ENCODE data around the gene FOSL1. TPM values are rescaled to one million over a fixed set of nuclear protein-coding genes. Genes with fewer than 3 reads are reported as not detected.

FOSL1 gene
- total and polyA plus RNA-seq, 2 of the 13 experiments (the other 11 are each of a cell fraction or from before 2014, with no cell fraction given) = 4.0 to 4.1 TPM

DNA sequence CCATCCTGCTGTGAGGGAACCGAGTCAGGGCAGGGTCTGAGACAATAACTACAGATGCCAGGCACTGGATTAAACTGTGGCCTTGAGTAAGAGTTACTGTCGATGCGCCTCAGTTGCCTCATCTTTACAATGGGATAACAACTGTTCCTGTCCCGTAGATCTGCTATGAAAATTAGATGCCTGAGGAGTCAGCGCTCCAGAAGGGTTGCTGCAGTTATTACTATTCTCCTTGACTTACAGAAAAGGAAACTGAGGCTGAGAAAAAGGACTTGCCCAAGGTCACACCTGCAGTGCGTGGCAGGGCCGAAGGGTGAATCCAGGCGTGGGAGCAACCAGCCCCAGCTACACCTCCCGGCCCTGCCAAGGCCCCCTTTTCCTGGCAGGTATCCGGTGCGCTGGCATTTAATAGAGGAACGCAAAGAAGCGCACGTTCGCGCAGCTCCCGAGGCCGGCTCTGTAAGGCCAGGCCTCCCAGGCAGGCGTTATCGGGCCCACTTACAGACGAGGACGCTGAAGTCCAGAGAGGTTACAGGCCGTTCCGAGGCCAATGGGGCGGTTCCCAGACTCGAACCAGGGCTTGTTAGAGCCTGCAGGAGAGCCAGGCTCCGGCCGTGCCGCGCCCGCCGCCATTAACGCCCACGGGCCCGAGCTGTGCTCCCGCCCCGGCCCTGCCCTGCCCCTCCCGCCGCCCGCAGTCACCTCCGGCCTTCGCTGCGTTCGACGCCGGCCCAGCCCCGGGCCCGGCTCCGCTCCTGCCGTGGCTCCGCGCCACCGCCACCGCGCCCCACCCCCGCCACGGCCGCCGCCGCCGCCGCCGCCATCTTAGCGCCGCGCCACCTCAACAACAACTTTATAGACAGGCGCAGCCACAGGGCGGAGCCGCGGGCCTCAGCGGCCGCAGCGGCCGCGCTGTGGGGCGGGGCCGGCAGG, 18.3 kb upstream of the FOSL1 start, which contains the start of gene C11orf68 (continued):
- TF ChIP-seq, protein P1, sequence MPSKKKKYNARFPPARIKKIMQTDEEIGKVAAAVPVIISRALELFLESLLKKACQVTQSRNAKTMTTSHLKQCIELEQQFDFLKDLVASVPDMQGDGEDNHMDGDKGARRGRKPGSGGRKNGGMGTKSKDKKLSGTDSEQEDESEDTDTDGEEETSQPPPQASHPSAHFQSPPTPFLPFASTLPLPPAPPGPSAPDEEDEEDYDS (CRISPR knock-in tag; IDR thresholded peaks at IDR 0.05) = peak; percentile 85; the same call in 1 of the 2 replicates
- TF ChIP-seq ZSCAN30 (CRISPR knock-in tag; IDR thresholded peaks at IDR 0.05) = peak; percentile 10; the same call in 1 of the 2 replicates
- TF ChIP-seq, protein P2, sequence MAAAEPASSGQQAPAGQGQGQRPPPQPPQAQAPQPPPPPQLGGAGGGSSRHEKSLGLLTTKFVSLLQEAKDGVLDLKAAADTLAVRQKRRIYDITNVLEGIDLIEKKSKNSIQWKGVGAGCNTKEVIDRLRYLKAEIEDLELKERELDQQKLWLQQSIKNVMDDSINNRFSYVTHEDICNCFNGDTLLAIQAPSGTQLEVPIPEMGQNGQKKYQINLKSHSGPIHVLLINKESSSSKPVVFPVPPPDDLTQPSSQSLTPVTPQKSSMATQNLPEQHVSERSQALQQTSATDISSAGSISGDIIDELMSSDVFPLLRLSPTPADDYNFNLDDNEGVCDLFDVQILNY (CRISPR knock-in tag; conservative IDR thresholded peaks at IDR 0.05) = no peak
- peak; percentile 35; the same call in 1 of the 2 replicates for TF ChIP-seq ZNF709 (CRISPR knock-in tag; IDR thresholded peaks at IDR 0.05)
- TF ChIP-seq, protein P3, sequence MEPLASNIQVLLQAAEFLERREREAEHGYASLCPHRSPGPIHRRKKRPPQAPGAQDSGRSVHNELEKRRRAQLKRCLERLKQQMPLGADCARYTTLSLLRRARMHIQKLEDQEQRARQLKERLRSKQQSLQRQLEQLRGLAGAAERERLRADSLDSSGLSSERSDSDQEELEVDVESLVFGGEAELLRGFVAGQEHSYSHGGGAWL (CRISPR knock-in tag; IDR thresholded peaks at IDR 0.05) = peak; percentile 47; the same call in 1 of the 2 replicates
- TF ChIP-seq HDAC1 (CRISPR knock-in tag; IDR thresholded peaks at IDR 0.05) = peak; percentile 64; the same call in 1 of the 2 replicates
- TF ChIP-seq AGO1 (IDR thresholded peaks at IDR 0.05; ENCODE audit: low read depth, low read length, poor library complexity, severe bottlenecking) = no peak
- TF ChIP-seq, protein P4, sequence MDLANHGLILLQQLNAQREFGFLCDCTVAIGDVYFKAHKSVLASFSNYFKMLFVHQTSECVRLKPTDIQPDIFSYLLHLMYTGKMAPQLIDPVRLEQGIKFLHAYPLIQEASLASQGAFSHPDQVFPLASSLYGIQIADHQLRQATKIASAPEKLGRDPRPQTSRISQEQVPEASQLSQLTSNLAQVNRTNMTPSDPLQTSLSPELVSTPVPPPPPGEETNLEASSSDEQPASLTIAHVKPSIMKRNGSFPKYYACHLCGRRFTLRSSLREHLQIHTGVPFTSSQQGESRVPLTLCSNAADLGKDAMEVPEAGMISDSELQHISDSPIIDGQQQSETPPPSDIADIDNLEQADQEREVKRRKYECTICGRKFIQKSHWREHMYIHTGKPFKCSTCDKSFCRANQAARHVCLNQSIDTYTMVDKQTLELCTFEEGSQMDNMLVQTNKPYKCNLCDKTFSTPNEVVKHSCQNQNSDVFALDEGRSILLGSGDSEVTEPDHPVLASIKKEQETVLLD (CRISPR knock-in tag; IDR thresholded peaks at IDR 0.05; ENCODE audit: low read depth) = peak; percentile 68; the same call in 1 of the 2 replicates
- TF ChIP-seq SPEN (CRISPR knock-in tag; IDR thresholded peaks at IDR 0.05; ENCODE audit: low read depth) = 0 out of 2 replicates have a peak, but pooled peaks have one; percentile 5
- 0 out of 2 replicates have a peak, but pooled peaks have one; percentile 15 for TF ChIP-seq KAT7 (CRISPR knock-in tag; IDR thresholded peaks at IDR 0.05; ENCODE audit: borderline replicate concordance)
- peak; percentile 47; the same call in 1 of the 2 replicates for TF ChIP-seq KDM1A (CRISPR knock-in tag; IDR thresholded peaks at IDR 0.05)
- TF ChIP-seq ZNF607 (CRISPR knock-in tag; IDR thresholded peaks at IDR 0.05; ENCODE audit: borderline replicate concordance) = peak; percentile 71
- TF ChIP-seq, protein P5, sequence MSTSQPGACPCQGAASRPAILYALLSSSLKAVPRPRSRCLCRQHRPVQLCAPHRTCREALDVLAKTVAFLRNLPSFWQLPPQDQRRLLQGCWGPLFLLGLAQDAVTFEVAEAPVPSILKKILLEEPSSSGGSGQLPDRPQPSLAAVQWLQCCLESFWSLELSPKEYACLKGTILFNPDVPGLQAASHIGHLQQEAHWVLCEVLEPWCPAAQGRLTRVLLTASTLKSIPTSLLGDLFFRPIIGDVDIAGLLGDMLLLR (CRISPR knock-in tag; IDR thresholded peaks at IDR 0.05) = no peak
